Testis (tissue), 3 donors: ENCODE results near the gene HOXD12. TPM values are rescaled to one million over a fixed set of nuclear protein-coding genes. Genes with fewer than 3 reads are reported as not detected.

Experiments used
- DNase-seq: peaks from one replicate; pipeline ENCODE4 v3.0.0-alpha.2; 2019
- H3K27ac ChIP-seq, 2 donors: fragments of 200-600 bp; sonication (generic); one replicate each; pipeline ENCODE4 v1.5.1; 2019
- H3K27me3 ChIP-seq: fragments of 200-600 bp; sonication (generic); one replicate; pipeline ENCODE4 v1.5.1; 2019
- H3K36me3 ChIP-seq: fragments of 200-600 bp; sonication (generic); one replicate; pipeline ENCODE4 v1.5.1; 2017; ENCODE audit warnings: low read depth; ENCODE audit errors: missing control alignments
- H3K4me1 ChIP-seq: fragments of 200-600 bp; sonication (generic); one replicate; pipeline ENCODE4 v1.5.1; 2019
- H3K4me3 ChIP-seq, 2 donors: fragments of 200-600 bp; sonication (generic); one replicate each; pipeline ENCODE4 v1.5.1; 2017 to 2019
- H3K9me3 ChIP-seq: fragments of 200-600 bp; sonication (generic); one replicate; pipeline ENCODE4 v1.5.1; 2017
- CTCF ChIP-seq, 3 experiments: fragments of 450-650 bp in 2 of 3; fragments of 200-600 bp in 1 of 3; sonication (generic) in 1 of 3; IDR thresholded peaks; one replicate each; pipeline ENCODE4 v1.5.1; 2016 to 2019; ENCODE audit warnings: antibody characterized with exemption in 3 of 3, mild to moderate bottlenecking in 2 of 3, moderate library complexity in 1 of 3
- POLR2A ChIP-seq: fragments of 450-650 bp; IDR thresholded peaks from one replicate; pipeline ENCODE4 v1.6.1; 2017; ENCODE audit warnings: antibody characterized with exemption, mild to moderate bottlenecking, moderate library complexity
- WGBS, 2 donors: methylation state at CpG; one replicate each; pipeline ENCODE4 v1.1.5; 2018; 5-methylcytosine and 5-hydroxymethylcytosine counted together
- intact Hi-C: fragments of 100-400 bp; cut with DNase I; formaldehyde crosslinking; loops from one replicate; pipeline ENCODE4 v1.15.1; 2023; ENCODE audit warnings: low total_unique reads
- polyA plus RNA-seq: library from polyadenylated mRNA; stranded (reverse); fragments of 350-450 nt; fragmentation: Illumina TruSeq; extraction: RNeasy Lipid Tissue Mini Kit (QIAGEN cat#74804); gene quantifications from one replicate; pipeline ENCODE4 v1.2.3, GENCODE V29; 2014; ENCODE audit warnings: low read depth, low replicate concordance; ENCODE audit not compliant: insufficient read depth
- total RNA-seq, 2 donors: library from RNA; depleted of rRNA; stranded (reverse); fragments of >200 nt; gene quantifications; one replicate each; pipeline ENCODE4 v1.2.3, GENCODE V29; 2016

Gene HOXD12
- total and polyA plus RNA-seq, 3 donors from 2014 or later: not detected

- Histone ChIP-seq H3K36me3 (no peaks in the 10 kb centered on the region), H3K27me3 (no peaks in the 10 kb centered on the region), H3K4me1 (peaks cover 12% of the 10 kb centered on the region), H3K9me3 (no peaks in the 10 kb centered on the region), H3K4me3 (no peak overlapping the region), H3K27ac (peak overlapping the region; percentile 93 to 98)
- WGBS, 2 donors: 3 to 5% methylated on average over 13 of the region's 13 CpGs
- DNase-seq: peak; percentile 91
- TF ChIP-seq POLR2A (no peak), CTCF (IDR thresholded peaks at IDR 0.05) (peak; percentile 95 to 97 (median 96))
- intact Hi-C loops: loop anchor here (10.0 kb wide), 1 partner anchor 1028 kb away; no protein-coding TSS in a partner anchor
These were observed 27.6 kb downstream of the HOXD12 start for GRCh38 chr2:176126929-176127773.

- Histone ChIP-seq H3K27ac (peak overlapping the region; percentile 93 to 98), H3K4me3 (peak overlapping the region; percentile 81 to 85), H3K4me1 (peaks cover 12% of the 10 kb centered on the region), H3K36me3 (no peaks in the 10 kb centered on the region), H3K9me3 (no peaks in the 10 kb centered on the region), H3K27me3 (no peaks in the 10 kb centered on the region)
- WGBS, 2 donors: 6 to 31% methylated on average over 4 of the region's 4 CpGs
- intact Hi-C loops: loop anchor here (10.0 kb wide), 1 partner anchor 1027 kb away; no protein-coding TSS in a partner anchor
- no peak for DNase-seq
- TF ChIP-seq CTCF (IDR thresholded peaks at IDR 0.05): no peak
- TF ChIP-seq POLR2A: no peak
These were observed 28.1 kb downstream of the HOXD12 start for GRCh38 chr2:176127774-176128072.

- Histone ChIP-seq H3K4me1 (peaks cover 12% of the 10 kb centered on the region), H3K27me3 (no peaks in the 10 kb centered on the region), H3K27ac (peak overlapping the region; percentile 93 to 98), H3K9me3 (no peaks in the 10 kb centered on the region), H3K4me3 (peak overlapping the region; percentile 81 to 85), H3K36me3 (no peaks in the 10 kb centered on the region)
- no peak for DNase-seq
- TF ChIP-seq POLR2A (no peak), CTCF (IDR thresholded peaks at IDR 0.05) (no peak)
- 7 to 10% methylated on average over 48 to 49 of the region's 49 CpGs for WGBS, 2 donors
- intact Hi-C loops: loop anchor here (10.0 kb wide), 1 partner anchor 1026 kb away; no protein-coding TSS in a partner anchor
These were observed 28.8 kb downstream of the HOXD12 start for GRCh38 chr2:176128172-176128981.

GRCh38 chr2:176128982-176129796 lies 29.6 kb downstream of the HOXD12 start, which contains the start of gene HOXD8:
TSS of gene HOXD8 (plus strand) at chr2:176129705. CDS start at chr2:176130367, 662 bp downstream.
- TF ChIP-seq CTCF (IDR thresholded peaks at IDR 0.05) (peak in 1 of 3 experiments; percentile 12), POLR2A (peak; percentile 44)
- Histone ChIP-seq H3K27ac (peak within 1 kb of the TSS; percentile 93 to 98), H3K4me1 (peaks cover 12% of the 10 kb centered on the region), H3K4me3 (peak within 1 kb of the TSS; percentile 81 to 85), H3K27me3 (no peaks in the 10 kb centered on the region), H3K9me3 (no peaks in the 10 kb centered on the region), H3K36me3 (no peaks in the 10 kb centered on the region)
- DNase-seq: peak; percentile 91
- intact Hi-C loops: loop anchor here (10.0 kb wide), 1 partner anchor 1026 kb away; no protein-coding TSS in a partner anchor
- WGBS, 2 donors: 1% methylated on average over 28 to 40 of the region's 64 CpGs
